Large intestine (tissue), 12 donors: Measurements from ENCODE around the gene TSPO2. TPM values are rescaled to one million over a fixed set of nuclear protein-coding genes. Genes with fewer than 3 reads are reported as not detected.
A peak's percentile ranks its signal among the peaks of the same experiment; 100 is the strongest.
"Not testable (repeated sequence)": the region's sequence is repeated elsewhere in the genome, so short reads cannot be mapped to it uniquely, and the experiment has no call there.

ENCODE experiments used
- DNase-seq, 2 donors: peaks; one replicate each; pipeline versions ENCODE4 v3.0.0 to v3.0.0-alpha.2; 2013
- H3K27ac ChIP-seq: one replicate; pipeline ENCODE4 v1.5.1; 2013; ENCODE audit warnings: low read length
- H3K27me3 ChIP-seq: 2 replicates; pipeline ENCODE4 v1.6.1; 2013; ENCODE audit warnings: low read length; ENCODE audit not compliant: control insufficient read depth, insufficient read depth
- H3K36me3 ChIP-seq: 2 replicates; pipeline ENCODE4 v1.6.1; 2013; ENCODE audit warnings: low read length; ENCODE audit not compliant: control insufficient read depth, insufficient read depth
- H3K4me1 ChIP-seq: one replicate; pipeline ENCODE4 v1.6.1; 2013; ENCODE audit warnings: low read length; ENCODE audit not compliant: control insufficient read depth, insufficient read depth
- H3K4me3 ChIP-seq: one replicate; pipeline ENCODE4 v1.5.1; 2013; ENCODE audit warnings: low read length
- H3K9me3 ChIP-seq: one replicate; pipeline ENCODE4 v1.6.1; 2013; ENCODE audit warnings: mild to moderate bottlenecking, low read depth, low read length, moderate library complexity; ENCODE audit not compliant: control insufficient read depth
- WGBS: methylation state at CpG from one replicate; pipeline ENCODE4 v1.1.5; 2013; ENCODE audit warnings: low lambda C conversion rate; ENCODE audit not compliant: insufficient coverage; 5-methylcytosine and 5-hydroxymethylcytosine counted together
- long read RNA-seq, 11 donors: transcript quantifications; one replicate each; lab custom pipeline, GENCODE V29; 2026
- polyA plus RNA-seq: library from polyadenylated mRNA; unstranded; fragments of 120-200 nt; gene quantifications from one replicate; pipeline ENCODE4 v1.2.1, GENCODE V29; 2013

The TSPO2 gene
- polyA plus RNA-seq: 2.3 TPM
- long read RNA-seq, donor 1: 0 reads
- long read RNA-seq, donor 2, partial matches to known transcripts: 0 of 1 reads
- long read RNA-seq, donor 2, other reads (novel, unspliced or antisense): 0 of 1 reads
- long read RNA-seq, donor 3: 0 reads
- long read RNA-seq, donor 4: 0 reads
- long read RNA-seq, donor 5: 0 reads
- long read RNA-seq, donor 6: 0 reads
- long read RNA-seq, donor 7: 0 reads
- long read RNA-seq, donor 8: 0 reads
- long read RNA-seq, donor 9: 0 reads
- long read RNA-seq, donor 10: 0 reads
- long read RNA-seq, donor 11: 0 reads

GRCh38 chr6:41042226-41043055 is at the start of gene TSPO2:
TSS of gene TSPO2 (plus strand) at chr6:41042467. CDS start at chr6:41042986, 519 bp downstream.
- WGBS: no CpG with 5 or more reads among the region's 10 CpGs
- Histone ChIP-seq H3K9me3 (no peaks in the 10 kb centered on the region), H3K4me1 (peaks cover 57% of the 10 kb centered on the region), H3K27ac (peak within 1 kb of the TSS; percentile 100), H3K27me3 (no peaks in the 10 kb centered on the region), H3K4me3 (no peak within 1 kb of the TSS), H3K36me3 (no peaks in the 10 kb centered on the region)
- no peak for DNase-seq

DNA sequence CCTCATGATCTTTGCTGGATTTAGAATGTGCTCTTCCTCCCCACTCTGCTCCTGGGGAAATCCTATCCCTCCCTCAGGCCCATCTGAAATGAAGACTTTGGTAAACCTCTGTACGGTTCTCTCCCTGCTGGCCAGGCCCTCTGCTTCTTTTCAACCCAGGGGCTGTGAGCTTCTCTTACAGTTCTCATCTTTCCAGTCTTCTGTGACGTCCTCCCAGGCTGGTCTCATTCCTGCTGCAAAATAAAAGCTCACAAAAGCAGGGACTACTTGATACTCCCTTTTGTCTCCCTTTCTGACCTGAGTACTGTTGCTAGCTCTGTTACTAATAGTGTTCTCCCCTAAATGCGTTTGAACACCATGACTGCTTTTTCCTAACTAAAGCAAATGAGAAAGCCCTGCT is 49.5 kb upstream of the TSPO2 start:
- 100% methylated on average over 2 of the region's 3 CpGs for WGBS
- Histone ChIP-seq H3K9me3 (no peaks in the 10 kb centered on the region), H3K27ac (no peak overlapping the region), H3K36me3 (no peaks in the 10 kb centered on the region), H3K27me3 (no peaks in the 10 kb centered on the region), H3K4me3 (no peak overlapping the region), H3K4me1 (peaks cover 28% of the 10 kb centered on the region)
- no peak for DNase-seq

DNA sequence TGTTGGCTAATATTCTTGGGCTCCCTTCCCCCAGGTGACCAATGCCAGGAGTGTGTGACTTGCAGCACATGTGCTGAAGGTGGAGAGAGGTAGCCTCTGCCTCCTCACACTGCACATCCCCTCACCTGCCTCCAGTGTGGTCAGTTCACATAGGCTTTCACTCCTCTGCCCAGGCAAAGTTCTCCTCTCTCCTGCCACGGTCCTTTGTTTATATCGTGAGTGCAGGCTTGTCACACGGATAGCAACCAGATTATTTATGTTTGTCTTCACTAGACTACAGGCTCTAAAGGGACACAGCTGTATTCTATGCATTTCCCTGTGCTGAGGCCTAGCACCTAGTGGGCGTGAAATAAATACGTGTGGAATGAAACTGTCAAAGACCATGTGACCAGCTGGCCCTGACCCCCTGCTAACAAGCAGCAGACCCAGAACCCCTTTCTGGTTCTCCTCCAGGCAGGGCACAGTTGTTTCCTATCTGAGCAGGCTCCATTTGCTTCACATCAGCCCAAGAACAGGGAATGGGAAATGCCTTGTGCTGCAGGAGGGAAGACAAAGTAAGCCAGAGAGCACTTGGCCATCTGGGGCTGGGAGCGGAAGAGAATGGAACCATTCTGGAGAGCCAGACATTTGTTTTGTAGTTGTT is 45.6 kb upstream of the TSPO2 start:
- no peak overlapping the region for H3K4me3 ChIP-seq
- no peaks in the 10 kb centered on the region for H3K27me3 ChIP-seq
- no CpG with 5 or more reads among the region's 6 CpGs for WGBS
- no peaks in the 10 kb centered on the region for H3K36me3 ChIP-seq
- peak overlapping the region; percentile 82 for H3K27ac ChIP-seq
- H3K9me3 ChIP-seq: no peaks in the 10 kb centered on the region
- peak; percentile 33 to 63 for DNase-seq
- H3K4me1 ChIP-seq: peaks cover 24% of the 10 kb centered on the region

- H3K27me3 ChIP-seq: no peaks in the 10 kb centered on the region
- H3K36me3 ChIP-seq: no peaks in the 10 kb centered on the region
- H3K27ac ChIP-seq: peak overlapping the region; percentile 82
- no peak overlapping the region for H3K4me3 ChIP-seq
- peaks cover 24% of the 10 kb centered on the region for H3K4me1 ChIP-seq
- H3K9me3 ChIP-seq: no peaks in the 10 kb centered on the region
- peak; percentile 41 to 75 for DNase-seq
- 20% methylated on average over 2 of the region's 4 CpGs for WGBS
These were observed 44.9 kb upstream of the TSPO2 start for GRCh38 chr6:40997234-40997957.

DNA sequence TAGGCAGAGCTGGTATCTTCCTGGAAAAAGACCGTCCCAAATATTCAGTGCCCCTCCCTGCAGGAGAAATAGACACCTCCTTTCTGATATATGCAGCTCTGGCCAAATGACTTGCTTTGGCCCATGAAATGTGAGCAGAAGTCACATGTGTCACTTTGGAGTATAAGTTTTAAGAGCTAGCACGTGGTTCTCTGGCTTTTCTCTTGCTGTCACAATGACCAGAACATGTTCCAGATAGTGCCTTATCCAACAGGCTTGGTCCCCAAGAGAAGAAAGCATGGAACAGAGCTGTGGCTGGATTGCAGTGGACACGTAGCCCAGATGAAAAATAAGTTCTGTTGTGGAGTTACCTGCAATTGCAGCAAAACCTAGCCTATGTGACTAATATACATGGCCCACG is 43.6 kb upstream of the TSPO2 start:
- Histone ChIP-seq H3K27me3 (no peaks in the 10 kb centered on the region), H3K27ac (no peak overlapping the region)
- no CpG with 5 or more reads among the region's 4 CpGs for WGBS

DNA sequence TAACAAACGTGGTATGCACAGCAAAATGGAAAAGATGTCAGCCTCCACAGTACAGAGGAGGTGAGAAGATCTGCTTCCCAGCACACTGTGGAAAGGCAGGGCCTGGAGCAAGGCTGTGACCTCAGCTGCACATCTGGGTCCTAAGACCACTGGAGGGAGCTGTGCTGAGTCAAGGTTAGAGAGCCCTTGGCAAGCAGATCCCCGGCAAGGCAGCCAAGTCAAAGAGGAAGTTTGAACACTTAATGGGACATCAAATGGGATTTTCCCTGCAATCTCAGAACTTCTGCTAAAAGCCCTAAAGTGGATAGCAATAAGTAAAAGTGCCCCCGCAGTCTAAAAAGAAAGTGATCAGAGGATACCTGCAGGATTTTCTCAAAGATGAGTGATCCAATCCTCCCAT is 42.7 kb upstream of the TSPO2 start:
- Histone ChIP-seq H3K27ac (no peak overlapping the region), H3K9me3 (no peaks in the 10 kb centered on the region), H3K36me3 (no peaks in the 10 kb centered on the region), H3K27me3 (no peaks in the 10 kb centered on the region), H3K4me3 (no peak overlapping the region), H3K4me1 (peaks cover 24% of the 10 kb centered on the region)
- DNase-seq: peak; percentile 30 to 52
- no CpG with 5 or more reads among the region's 3 CpGs for WGBS

More for the DNA sequence above, 43.6 kb upstream of the TSPO2 start:
- DNase-seq: no peak
- Histone ChIP-seq H3K4me3 (no peak overlapping the region), H3K36me3 (no peaks in the 10 kb centered on the region), H3K9me3 (no peaks in the 10 kb centered on the region), H3K4me1 (peaks cover 24% of the 10 kb centered on the region)

- H3K27ac ChIP-seq: no peak overlapping the region
- no peak overlapping the region for H3K4me3 ChIP-seq
- no peaks in the 10 kb centered on the region for H3K9me3 ChIP-seq
- DNase-seq: no peak
- 100% methylated on average over 1 of the region's 4 CpGs for whole genome bisulfite sequencing
- peaks cover 22% of the 10 kb centered on the region for H3K4me1 ChIP-seq
- no peaks in the 10 kb centered on the region for H3K27me3 ChIP-seq
- H3K36me3 ChIP-seq: no peaks in the 10 kb centered on the region
These were observed 42.0 kb upstream of the TSPO2 start for GRCh38 chr6:41000248-41000647.

- no peak overlapping the region for H3K4me3 ChIP-seq
- WGBS: no CpG with 5 or more reads among the region's 3 CpGs
- H3K27ac ChIP-seq: no peak overlapping the region
- H3K36me3 ChIP-seq: no peaks in the 10 kb centered on the region
- H3K27me3 ChIP-seq: no peaks in the 10 kb centered on the region
- no peaks in the 10 kb centered on the region for H3K9me3 ChIP-seq
- DNase-seq: no peak
- peaks cover 10% of the 10 kb centered on the region for H3K4me1 ChIP-seq
These were observed 40.1 kb upstream of the TSPO2 start for GRCh38 chr6:41002168-41002567.

GRCh38 chr6:41006217-41006616 is 36.0 kb upstream of the TSPO2 start:
- not testable (repeated sequence) for H3K9me3 ChIP-seq, H3K27ac ChIP-seq, H3K36me3 ChIP-seq, H3K4me3 ChIP-seq, H3K27me3 ChIP-seq
- peak in 1 of 2 donors; percentile 53 for DNase-seq
- H3K4me1 ChIP-seq: peaks cover 11% of the 10 kb centered on the region
- WGBS: 40% methylated on average over 1 of the region's 7 CpGs

GRCh38 chr6:41006980-41007379 is 35.3 kb upstream of the TSPO2 start:
- H3K4me1 ChIP-seq: peaks cover 11% of the 10 kb centered on the region
- not testable (repeated sequence) for DNase-seq, H3K9me3 ChIP-seq, H3K27me3 ChIP-seq, H3K27ac ChIP-seq, H3K36me3 ChIP-seq, H3K4me3 ChIP-seq
- WGBS: no CpG with 5 or more reads among the region's 4 CpGs
